H9 (cell line): ENCODE data around the gene FPGS. TPM values are rescaled to one million over a fixed set of nuclear protein-coding genes. Genes with fewer than 3 reads are reported as not detected.
A peak's percentile ranks its signal among the peaks of the same experiment; 100 is the strongest.

Experiments used
- DNase-seq: peaks from one replicate; pipeline ENCODE4 v3.0.0-alpha.2; 2017
- H2AFZ ChIP-seq: one replicate; pipeline ENCODE4 v1.6.1; 2013; ENCODE audit warnings: mild to moderate bottlenecking, low read length, control low read depth, moderate library complexity
- H2AK5ac ChIP-seq: 2 replicates; pipeline ENCODE4 v1.6.1; 2013; ENCODE audit warnings: low read length, control low read depth, mixed read lengths; ENCODE audit not compliant: insufficient read length
- H2BK120ac ChIP-seq: one replicate; pipeline ENCODE4 v1.6.1; 2013; ENCODE audit warnings: low read depth, mild to moderate bottlenecking, low read length, control low read depth, inconsistent platforms; ENCODE audit not compliant: poor library complexity, severe bottlenecking
- H2BK12ac ChIP-seq: 2 replicates; pipeline ENCODE4 v1.6.1; 2013; ENCODE audit warnings: low read length, control low read depth, mixed read lengths, low read depth; ENCODE audit not compliant: insufficient read length
- H2BK15ac ChIP-seq: 2 replicates; pipeline ENCODE4 v1.6.1; 2013; ENCODE audit warnings: low read depth, low read length, control low read depth
- H2BK20ac ChIP-seq: one replicate; pipeline ENCODE4 v1.6.1; 2013; ENCODE audit warnings: low read depth, mild to moderate bottlenecking, low read length, control low read depth, inconsistent platforms; ENCODE audit not compliant: poor library complexity, severe bottlenecking
- H2BK5ac ChIP-seq: 2 replicates; pipeline ENCODE4 v1.6.1; 2013; ENCODE audit warnings: low read length, control low read depth, mixed read lengths; ENCODE audit not compliant: insufficient read length
- H3K14ac ChIP-seq: 2 replicates; pipeline ENCODE4 v1.6.1; 2013; ENCODE audit warnings: low read length, control low read depth; ENCODE audit not compliant: insufficient read depth
- H3K18ac ChIP-seq: 2 replicates; pipeline ENCODE4 v1.6.1; 2013; ENCODE audit warnings: low read depth, mild to moderate bottlenecking, mixed read lengths, low read length, control low read depth; ENCODE audit not compliant: insufficient read length
- H3K23ac ChIP-seq: 2 replicates; pipeline ENCODE4 v1.6.1; 2013; ENCODE audit warnings: low read length, control low read depth, mixed read lengths, low read depth; ENCODE audit not compliant: insufficient read length
- H3K23me2 ChIP-seq: 2 replicates; pipeline ENCODE4 v1.6.1; 2013; ENCODE audit warnings: low read depth, mild to moderate bottlenecking, mixed read lengths, low read length, control low read depth; ENCODE audit not compliant: insufficient read length, poor library complexity, severe bottlenecking
- H3K27ac ChIP-seq: 2 replicates; pipeline ENCODE4 v1.5.1; 2013; ENCODE audit warnings: low read length, control low read depth, mixed read lengths, low read depth; ENCODE audit not compliant: insufficient read length
- H3K27me3 ChIP-seq: 2 replicates; pipeline ENCODE4 v1.6.1; 2013; ENCODE audit warnings: low read length, control low read depth, inconsistent platforms; ENCODE audit not compliant: insufficient read depth
- H3K4ac ChIP-seq: 2 replicates; pipeline ENCODE4 v1.6.1; 2013; ENCODE audit warnings: low read depth, mild to moderate bottlenecking, control low read depth, inconsistent platforms, low read length, moderate library complexity
- H3K4me1 ChIP-seq: 2 replicates; pipeline ENCODE4 v1.6.1; 2013; ENCODE audit warnings: low read length, control low read depth, inconsistent platforms; ENCODE audit not compliant: insufficient read depth
- H3K4me2 ChIP-seq: 2 replicates; pipeline ENCODE4 v1.6.1; 2013; ENCODE audit warnings: low read length, control low read depth, mixed read lengths; ENCODE audit not compliant: insufficient read length, insufficient read depth
- H3K56ac ChIP-seq: 2 replicates; pipeline ENCODE4 v1.6.1; 2013; ENCODE audit warnings: low read depth, mild to moderate bottlenecking, mixed read lengths, low read length, control low read depth; ENCODE audit not compliant: insufficient read length
- H3K79me1 ChIP-seq: 2 replicates; pipeline ENCODE4 v1.6.1; 2013; ENCODE audit warnings: low read depth, mild to moderate bottlenecking, moderate library complexity, low read length, control low read depth, inconsistent platforms; ENCODE audit not compliant: insufficient read depth, poor library complexity, severe bottlenecking
- H3K79me2 ChIP-seq: 2 replicates; pipeline ENCODE4 v1.6.1; 2013; ENCODE audit warnings: low read length, control low read depth, inconsistent platforms; ENCODE audit not compliant: insufficient read depth
- H3K9ac ChIP-seq: 2 replicates; pipeline ENCODE4 v1.6.1; 2013; ENCODE audit warnings: low read length, control low read depth, mixed read lengths; ENCODE audit not compliant: insufficient read length; ENCODE audit errors: extremely low read depth
- H3K9me3 ChIP-seq: one replicate; pipeline ENCODE4 v1.6.1; 2013; ENCODE audit warnings: low read depth, low read length, inconsistent platforms; ENCODE audit not compliant: control insufficient read depth
- H3T11ph ChIP-seq: one replicate; pipeline ENCODE4 v1.6.1; 2013; ENCODE audit warnings: mild to moderate bottlenecking, low read length, control low read depth, inconsistent platforms
- H4K20me1 ChIP-seq: one replicate; pipeline ENCODE4 v1.6.1; 2013; ENCODE audit not compliant: control insufficient read depth, insufficient read length, insufficient read depth
- H4K5ac ChIP-seq: 2 replicates; pipeline ENCODE4 v1.6.1; 2013; ENCODE audit warnings: low read depth, mild to moderate bottlenecking, mixed read lengths, low read length, control low read depth; ENCODE audit not compliant: insufficient read length
- H4K8ac ChIP-seq: replicated peaks from 2 replicates; pipeline ENCODE4 v1.6.1; 2013; ENCODE audit warnings: low read length, control low read depth, mixed read lengths, low read depth; ENCODE audit not compliant: insufficient read length
- H4K91ac ChIP-seq: 2 replicates; pipeline ENCODE4 v1.6.1; 2013; ENCODE audit warnings: low read depth, mild to moderate bottlenecking, moderate library complexity, mixed read lengths, low read length, control low read depth; ENCODE audit not compliant: insufficient read length
- H3K27ac Mint-ChIP-seq, 3 experiments: 2 replicates in 2 of 3; 3 replicates in 1 of 3; pipeline ENCODE4 v1.8.0; 2020 to 2021; ENCODE audit warnings: mixed read lengths in 3 of 3, mild to moderate bottlenecking in 1 of 3, moderate library complexity in 1 of 3
- H3K27me3 Mint-ChIP-seq: 2 replicates; pipeline ENCODE4 v1.8.0; 2021; ENCODE audit warnings: low read depth, mild to moderate bottlenecking, moderate library complexity, mixed read lengths
- H3K36me3 Mint-ChIP-seq, 3 experiments: 2 replicates in 2 of 3; 3 replicates in 1 of 3; pipeline ENCODE4 v1.8.0; 2020 to 2021; ENCODE audit warnings: low read depth in 3 of 3, mixed read lengths in 3 of 3; ENCODE audit not compliant: insufficient read depth in 1 of 3
- H3K4me1 Mint-ChIP-seq, 2 experiments: 2 replicates each; pipeline ENCODE4 v1.8.0; 2020; ENCODE audit warnings: mixed read lengths in 2 of 2
- H3K4me3 Mint-ChIP-seq, 2 experiments: 2 replicates in 1 of 2; 3 replicates in 1 of 2; pipeline ENCODE4 v1.8.0; 2020 to 2021; ENCODE audit warnings: mild to moderate bottlenecking in 2 of 2, mixed read lengths in 2 of 2, moderate library complexity in 1 of 2
- H3K9me3 Mint-ChIP-seq, 2 experiments: 2 replicates in 1 of 2; 3 replicates in 1 of 2; pipeline ENCODE4 v1.8.0; 2020; ENCODE audit warnings: mild to moderate bottlenecking in 2 of 2, mixed read lengths in 2 of 2, moderate library complexity in 1 of 2
- CTCF ChIP-seq: fragments of 200-600 bp; sonication (generic); conservative IDR thresholded peaks from 3 replicates; pipeline ENCODE4 v1.8.0; 2021; ENCODE audit warnings: antibody characterized with exemption, mild to moderate bottlenecking
- WGBS: extraction: QIAGEN DNeasy Blood & Tissue Kit; methylation state at CpG from one replicate; pipeline ENCODE4 v1.1.7; 2013; ENCODE audit warnings: missing lambda C conversion rate, low lambda C conversion rate, mixed read lengths; ENCODE audit not compliant: insufficient read length; ENCODE audit errors: extremely low coverage; 5-methylcytosine and 5-hydroxymethylcytosine counted together
- total RNA-seq: library from RNA; stranded (reverse); gene quantifications from 2 replicates; pipeline ENCODE4 v1.2.1, GENCODE V29; 2021

Gene FPGS
- total RNA-seq, 1 experiment from 2014 or later, result 68.4 TPM

GRCh38 chr9:127792417-127793031, 10.2 kb upstream of the FPGS start:
- H2BK12ac ChIP-seq, result no peak overlapping the region
- peaks cover 11% of the 10 kb centered on the region for H3K79me1 ChIP-seq
- Mint-ChIP-seq H3K36me3 (peaks cover 31 to 50% (median 48%) of the 10 kb centered on the region in 3 experiments), H3K9me3 (no peaks in the 10 kb centered on the region), H3K4me3 (no peak overlapping the region), H3K27ac (peak overlapping the region in 2 of 3 experiments; percentile 73 to 86; a peak in 3 of 7 replicates), H3K27me3 (peaks cover 5% of the 10 kb centered on the region; the same call in 1 of the 2 replicates), H3K4me1 (peaks cover 6 to 10% of the 10 kb centered on the region in 2 experiments)
- no peak overlapping the region for H3K23ac ChIP-seq
- no peak overlapping the region for H3T11ph ChIP-seq
- no peaks in the 10 kb centered on the region; the same call in 1 of the 2 replicates for H3K79me2 ChIP-seq
- no peak overlapping the region for H3K18ac ChIP-seq
- no peak overlapping the region for H2BK120ac ChIP-seq
- no peak overlapping the region for H2BK15ac ChIP-seq
- H3K14ac ChIP-seq, result no peak overlapping the region
- no peak overlapping the region for H3K27ac ChIP-seq
- no peak overlapping the region for H3K4me2 ChIP-seq
- WGBS, result no CpG with 5 or more reads among the region's 7 CpGs
- H3K27me3 ChIP-seq, result no peaks in the 10 kb centered on the region
- no peak overlapping the region for H4K8ac ChIP-seq
- H3K56ac ChIP-seq, result no peak overlapping the region
- DNase-seq, result no peak
- no peaks in the 10 kb centered on the region for H3K4me1 ChIP-seq
- no peaks in the 10 kb centered on the region for H4K20me1 ChIP-seq
- H2BK20ac ChIP-seq, result no peak overlapping the region
- H3K9ac ChIP-seq, result no peak overlapping the region
- TF ChIP-seq CTCF, result no peak
- H4K5ac ChIP-seq, result no peak overlapping the region
- no peak overlapping the region for H2AK5ac ChIP-seq
- H3K23me2 ChIP-seq, result no peaks in the 10 kb centered on the region
- no peak overlapping the region for H4K91ac ChIP-seq
- H2AFZ ChIP-seq, result no peak overlapping the region
- H3K4ac ChIP-seq, result no peak overlapping the region
- no peaks in the 10 kb centered on the region for H3K9me3 ChIP-seq
- H2BK5ac ChIP-seq, result no peak overlapping the region
